WTC11 (cell line): ENCODE measurements around the gene CLMN. TPM values are rescaled to one million over a fixed set of nuclear protein-coding genes. Genes with fewer than 3 reads are reported as not detected.

Experiments
- ATAC-seq: fragments of 200-7000 bp; cut with Tn5 transposase; 2 replicates; pipeline ENCODE4 v1.10.0; 2021; ENCODE audit warnings: mild to moderate bottlenecking, moderate library complexity
- CTCF ChIA-PET: fragments of 300-600 bp; sonication (Branson Sonifier 250); formaldehyde crosslinking; loops from one replicate; lab custom pipeline; 2021; ENCODE audit warnings: antibody characterized with exemption; lab: Charles Lee
- POLR2A ChIA-PET: fragments of 350-600 bp; sonication (Branson Sonifier 250); formaldehyde crosslinking; loops from one replicate; lab custom pipeline; 2021; ENCODE audit warnings: antibody characterized with exemption; lab: Charles Lee
- DNase-seq: peaks from one replicate; pipeline ENCODE4 v3.0.0; 2021; ENCODE audit warnings: low spot score
- H3K27ac Mint-ChIP-seq: 2 replicates; pipeline ENCODE4 v1.8.0; 2021; ENCODE audit warnings: mixed read lengths
- H3K27me3 Mint-ChIP-seq: 2 replicates; pipeline ENCODE4 v1.8.0; 2021; ENCODE audit warnings: low read depth, mild to moderate bottlenecking, moderate library complexity, mixed read lengths
- H3K36me3 Mint-ChIP-seq: 2 replicates; pipeline ENCODE4 v1.8.0; 2021; ENCODE audit warnings: mixed read lengths
- H3K4me1 Mint-ChIP-seq: 2 replicates; pipeline ENCODE4 v1.8.0; 2022; ENCODE audit warnings: mixed read lengths
- H3K4me3 Mint-ChIP-seq: 2 replicates; pipeline ENCODE4 v1.8.0; 2021; ENCODE audit warnings: mild to moderate bottlenecking, moderate library complexity, mixed read lengths
- H3K9me3 Mint-ChIP-seq: 2 replicates; pipeline ENCODE4 v1.8.0; 2021; ENCODE audit warnings: mixed read lengths
- CBFB ChIP-seq: sonication (generic); formaldehyde crosslinking; IDR thresholded peaks from 2 replicates; pipeline ENCODE4 v1.8.1; 2022; ENCODE audit warnings: mild to moderate bottlenecking, low read depth, missing genetic modification reagents
- CREB1 ChIP-seq: sonication (generic); formaldehyde crosslinking; IDR thresholded peaks from 2 replicates; pipeline ENCODE4 v1.8.0; 2023; ENCODE audit warnings: mild to moderate bottlenecking, missing genetic modification reagents
- HMGXB4 ChIP-seq: sonication (generic); formaldehyde crosslinking; IDR thresholded peaks from 2 replicates; pipeline ENCODE4 v1.8.1; 2023; ENCODE audit warnings: mild to moderate bottlenecking, moderate library complexity, missing genetic modification reagents
- IRF2 ChIP-seq: sonication (generic); formaldehyde crosslinking; IDR thresholded peaks from 2 replicates; pipeline ENCODE4 v1.8.0; 2022; ENCODE audit warnings: low read depth, missing genetic modification reagents, borderline replicate concordance
- NFATC4 ChIP-seq: fragments of 250-450 bp; sonication (Bioruptor Pico); IDR thresholded peaks from 2 replicates; pipeline ENCODE4 v1.9.0; 2021; ENCODE audit warnings: mild to moderate bottlenecking
- NFYB ChIP-seq: sonication (generic); formaldehyde crosslinking; conservative IDR thresholded peaks from 2 replicates; pipeline ENCODE4 v1.8.0; 2022; ENCODE audit warnings: low read depth, missing genetic modification reagents
- SMAD3 ChIP-seq: sonication (generic); formaldehyde crosslinking; IDR thresholded peaks from 2 replicates; pipeline ENCODE4 v1.8.0; 2022; ENCODE audit warnings: missing genetic modification reagents, mild to moderate bottlenecking, borderline replicate concordance
- ZBTB21 ChIP-seq: sonication (generic); formaldehyde crosslinking; IDR thresholded peaks from 2 replicates; pipeline ENCODE4 v1.8.1; 2023; ENCODE audit warnings: mild to moderate bottlenecking, missing genetic modification reagents, borderline replicate concordance
- ZBTB43 ChIP-seq: sonication (generic); formaldehyde crosslinking; IDR thresholded peaks from 2 replicates; pipeline ENCODE4 v1.8.1; 2023; ENCODE audit warnings: mild to moderate bottlenecking, missing genetic modification reagents
- ZMAT4 ChIP-seq: fragments of 250-450 bp; sonication (Bioruptor Pico); IDR thresholded peaks from 2 replicates; pipeline ENCODE4 v1.9.0; 2021; ENCODE audit warnings: mild to moderate bottlenecking
- ZNF219 ChIP-seq: sonication (generic); formaldehyde crosslinking; IDR thresholded peaks from 2 replicates; pipeline ENCODE4 v1.8.0; 2023; ENCODE audit warnings: missing genetic modification reagents, mild to moderate bottlenecking, borderline replicate concordance
- ZNF317 ChIP-seq: sonication (generic); formaldehyde crosslinking; IDR thresholded peaks from 2 replicates; pipeline ENCODE4 v1.8.1; 2023; ENCODE audit warnings: low read depth, mild to moderate bottlenecking, moderate library complexity, missing genetic modification reagents, borderline replicate concordance
- ZNF425 ChIP-seq: fragments of 250-450 bp; sonication (Bioruptor Pico); conservative IDR thresholded peaks from 2 replicates; pipeline ENCODE4 v1.9.0; 2021; ENCODE audit warnings: mild to moderate bottlenecking
- ZNF671 ChIP-seq: fragments of 250-450 bp; sonication (Bioruptor Pico); IDR thresholded peaks from 2 replicates; pipeline ENCODE4 v1.8.0; 2021; ENCODE audit warnings: mild to moderate bottlenecking
- total RNA-seq: library from RNA; stranded (reverse); gene quantifications from 3 replicates; pipeline ENCODE4 v1.2.3, GENCODE V29; 2021
- TF ChIP-seq, protein P1 (sequence below): sonication (generic); formaldehyde crosslinking; IDR thresholded peaks from 2 replicates; pipeline ENCODE4 v1.8.1; 2023; ENCODE audit warnings: mild to moderate bottlenecking, missing genetic modification reagents, moderate library complexity
- TF ChIP-seq, protein P2 (sequence below): fragments of 250-450 bp; sonication (Bioruptor Pico); IDR thresholded peaks from 2 replicates; pipeline ENCODE4 v2.1.2; 2022; ENCODE audit warnings: mild to moderate bottlenecking, moderate library complexity

CLMN gene
- total RNA-seq, 1 experiment from 2014 or later = 12.2 TPM

- peaks cover 34% of the 10 kb centered on the region for H3K36me3 Mint-ChIP-seq
- CTCF ChIA-PET = no interaction called here
- POLR2A ChIA-PET = no interaction called here
- TF ChIP-seq ZNF317 (CRISPR knock-in tag) (no peak), CBFB (no peak), ZNF219 (CRISPR knock-in tag) (no peak)
- DNase-seq = no peak
- peaks cover 27% of the 10 kb centered on the region for H3K4me1 Mint-ChIP-seq
- H3K27me3 Mint-ChIP-seq = no peaks in the 10 kb centered on the region; the same call in 1 of the 2 replicates
- no peak overlapping the region for H3K27ac Mint-ChIP-seq
- H3K9me3 Mint-ChIP-seq = peaks cover 38% of the 10 kb centered on the region
- ATAC-seq = no peak
- H3K4me3 Mint-ChIP-seq = no peak overlapping the region
Observed at GRCh38 chr14:95164506-95164905, 155.2 kb downstream of the CLMN start.

- POLR2A ChIA-PET = no interaction called here
- peaks cover 34% of the 10 kb centered on the region for H3K36me3 Mint-ChIP-seq
- no peak overlapping the region for H3K4me3 Mint-ChIP-seq
- no peak for TF ChIP-seq NFYB (CRISPR knock-in tag)
- no peak for TF ChIP-seq CREB1 (CRISPR knock-in tag)
- TF ChIP-seq ZBTB21 (CRISPR knock-in tag) = no peak
- no peak for TF ChIP-seq ZBTB43
- TF ChIP-seq, protein P1, sequence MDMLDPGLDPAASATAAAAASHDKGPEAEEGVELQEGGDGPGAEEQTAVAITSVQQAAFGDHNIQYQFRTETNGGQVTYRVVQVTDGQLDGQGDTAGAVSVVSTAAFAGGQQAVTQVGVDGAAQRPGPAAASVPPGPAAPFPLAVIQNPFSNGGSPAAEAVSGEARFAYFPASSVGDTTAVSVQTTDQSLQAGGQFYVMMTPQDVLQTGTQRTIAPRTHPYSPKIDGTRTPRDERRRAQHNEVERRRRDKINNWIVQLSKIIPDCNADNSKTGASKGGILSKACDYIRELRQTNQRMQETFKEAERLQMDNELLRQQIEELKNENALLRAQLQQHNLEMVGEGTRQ (CRISPR knock-in tag) = no peak
- TF ChIP-seq SMAD3 (CRISPR knock-in tag) = no peak
- no peak for TF ChIP-seq HMGXB4 (CRISPR knock-in tag)
- TF ChIP-seq ZNF425 (CRISPR knock-in tag) = no peak
- no peak for TF ChIP-seq IRF2
- TF ChIP-seq ZMAT4 = no peak
- no peak for TF ChIP-seq NFATC4 (CRISPR knock-in tag)
- no peak overlapping the region for H3K27ac Mint-ChIP-seq
- no peaks in the 10 kb centered on the region; the same call in 1 of the 2 replicates for H3K27me3 Mint-ChIP-seq
- ATAC-seq (no peak), DNase-seq (no peak)
- H3K4me1 Mint-ChIP-seq = peaks cover 27% of the 10 kb centered on the region
- CTCF ChIA-PET = no interaction called here
- H3K9me3 Mint-ChIP-seq = peaks cover 38% of the 10 kb centered on the region
Observed at GRCh38 chr14:95163666-95164065, 156.0 kb downstream of the CLMN start.

- H3K27me3 Mint-ChIP-seq = no peaks in the 10 kb centered on the region; the same call in 1 of the 2 replicates
- H3K36me3 Mint-ChIP-seq = peaks cover 33% of the 10 kb centered on the region
- DNase-seq = no peak
- H3K9me3 Mint-ChIP-seq = peaks cover 36% of the 10 kb centered on the region
- no peak for ATAC-seq
- H3K4me3 Mint-ChIP-seq = no peak overlapping the region
- POLR2A ChIA-PET = no interaction called here
- H3K4me1 Mint-ChIP-seq = peaks cover 29% of the 10 kb centered on the region
- TF ChIP-seq ZNF671 (CRISPR knock-in tag) = no peak
- TF ChIP-seq, protein P2, sequence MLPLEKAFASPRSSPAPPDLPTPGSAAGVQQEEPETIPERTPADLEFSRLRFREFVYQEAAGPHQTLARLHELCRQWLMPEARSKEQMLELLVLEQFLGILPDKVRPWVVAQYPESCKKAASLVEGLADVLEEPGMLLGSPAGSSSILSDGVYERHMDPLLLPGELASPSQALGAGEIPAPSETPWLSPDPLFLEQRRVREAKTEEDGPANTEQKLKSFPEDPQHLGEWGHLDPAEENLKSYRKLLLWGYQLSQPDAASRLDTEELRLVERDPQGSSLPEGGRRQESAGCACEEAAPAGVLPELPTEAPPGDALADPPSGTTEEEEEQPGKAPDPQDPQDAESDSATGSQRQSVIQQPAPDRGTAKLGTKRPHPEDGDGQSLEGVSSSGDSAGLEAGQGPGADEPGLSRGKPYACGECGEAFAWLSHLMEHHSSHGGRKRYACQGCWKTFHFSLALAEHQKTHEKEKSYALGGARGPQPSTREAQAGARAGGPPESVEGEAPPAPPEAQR (CRISPR knock-in tag) = no peak
- H3K27ac Mint-ChIP-seq = no peak overlapping the region
- CTCF ChIA-PET = interaction anchor here (1.2 kb wide), 1 partner anchor 289 kb away, joined by 3 read pairs; no protein-coding TSS in a partner anchor
Observed at GRCh38 chr14:95163132-95163531, 156.6 kb downstream of the CLMN start.
